WTC11 (cell line): ENCODE data around the gene EPS8L1. TPM values are rescaled to one million over a fixed set of nuclear protein-coding genes. Genes with fewer than 3 reads are reported as not detected.

Experiments
- ATAC-seq: fragments of 200-7000 bp; cut with Tn5 transposase; 2 replicates; pipeline ENCODE4 v1.10.0; 2021; ENCODE audit warnings: mild to moderate bottlenecking, moderate library complexity
- CTCF ChIA-PET: fragments of 300-600 bp; sonication (Branson Sonifier 250); formaldehyde crosslinking; loops from one replicate; lab custom pipeline; 2021; ENCODE audit warnings: antibody characterized with exemption; lab: Charles Lee
- POLR2A ChIA-PET: fragments of 350-600 bp; sonication (Branson Sonifier 250); formaldehyde crosslinking; loops from one replicate; lab custom pipeline; 2021; ENCODE audit warnings: antibody characterized with exemption; lab: Charles Lee
- DNase-seq: peaks from one replicate; pipeline ENCODE4 v3.0.0; 2021; ENCODE audit warnings: low spot score
- H3K27ac Mint-ChIP-seq: 2 replicates; pipeline ENCODE4 v1.8.0; 2021; ENCODE audit warnings: mixed read lengths
- H3K27me3 Mint-ChIP-seq: 2 replicates; pipeline ENCODE4 v1.8.0; 2021; ENCODE audit warnings: low read depth, mild to moderate bottlenecking, moderate library complexity, mixed read lengths
- H3K36me3 Mint-ChIP-seq: 2 replicates; pipeline ENCODE4 v1.8.0; 2021; ENCODE audit warnings: mixed read lengths
- H3K4me1 Mint-ChIP-seq: 2 replicates; pipeline ENCODE4 v1.8.0; 2022; ENCODE audit warnings: mixed read lengths
- H3K4me3 Mint-ChIP-seq: 2 replicates; pipeline ENCODE4 v1.8.0; 2021; ENCODE audit warnings: mild to moderate bottlenecking, moderate library complexity, mixed read lengths
- H3K9me3 Mint-ChIP-seq: 2 replicates; pipeline ENCODE4 v1.8.0; 2021; ENCODE audit warnings: mixed read lengths
- ATF3 ChIP-seq: sonication (generic); formaldehyde crosslinking; conservative IDR thresholded peaks from 2 replicates; pipeline ENCODE4 v1.8.1; 2022; ENCODE audit warnings: mild to moderate bottlenecking, missing genetic modification reagents
- ATF6 ChIP-seq: sonication (generic); formaldehyde crosslinking; IDR thresholded peaks from 2 replicates; pipeline ENCODE4 v1.8.1; 2023; ENCODE audit warnings: mild to moderate bottlenecking, missing genetic modification reagents
- IRF1 ChIP-seq: sonication (generic); formaldehyde crosslinking; IDR thresholded peaks from 2 replicates; pipeline ENCODE4 v1.8.0; 2023; ENCODE audit warnings: missing genetic modification reagents
- IRF2 ChIP-seq: sonication (generic); formaldehyde crosslinking; IDR thresholded peaks from 2 replicates; pipeline ENCODE4 v1.8.0; 2022; ENCODE audit warnings: low read depth, missing genetic modification reagents, borderline replicate concordance
- MXD4 ChIP-seq: fragments of 250-450 bp; sonication (Bioruptor Pico); IDR thresholded peaks from 2 replicates; pipeline ENCODE4 v1.8.0; 2021; ENCODE audit warnings: mild to moderate bottlenecking, moderate library complexity, borderline replicate concordance
- NFATC4 ChIP-seq: fragments of 250-450 bp; sonication (Bioruptor Pico); IDR thresholded peaks from 2 replicates; pipeline ENCODE4 v1.9.0; 2021; ENCODE audit warnings: mild to moderate bottlenecking
- NR1H2 ChIP-seq: sonication (generic); formaldehyde crosslinking; IDR thresholded peaks from 2 replicates; pipeline ENCODE4 v1.9.0; 2021; ENCODE audit warnings: mild to moderate bottlenecking, moderate library complexity, missing genetic modification reagents
- NR3C1 ChIP-seq: sonication (generic); formaldehyde crosslinking; conservative IDR thresholded peaks from 2 replicates; pipeline ENCODE4 v1.8.1; 2023; ENCODE audit warnings: low read depth, mild to moderate bottlenecking, missing genetic modification reagents
- PREB ChIP-seq: sonication (generic); formaldehyde crosslinking; IDR thresholded peaks from 2 replicates; pipeline ENCODE4 v1.8.1; 2022; ENCODE audit warnings: mild to moderate bottlenecking, missing genetic modification reagents, moderate library complexity, borderline replicate concordance
- SMAD3 ChIP-seq: sonication (generic); formaldehyde crosslinking; IDR thresholded peaks from 2 replicates; pipeline ENCODE4 v1.8.0; 2022; ENCODE audit warnings: missing genetic modification reagents, mild to moderate bottlenecking, borderline replicate concordance
- SP1 ChIP-seq: sonication (generic); formaldehyde crosslinking; conservative IDR thresholded peaks from 2 replicates; pipeline ENCODE4 v1.8.1; 2022; ENCODE audit warnings: missing genetic modification reagents
- TEAD4 ChIP-seq: sonication (generic); formaldehyde crosslinking; IDR thresholded peaks from 2 replicates; pipeline ENCODE4 v1.8.0; 2022; ENCODE audit warnings: mild to moderate bottlenecking, missing genetic modification reagents
- USF1 ChIP-seq: sonication (generic); formaldehyde crosslinking; IDR thresholded peaks from 2 replicates; pipeline ENCODE4 v1.8.0; 2022; ENCODE audit warnings: mild to moderate bottlenecking, missing genetic modification reagents
- ZBTB43 ChIP-seq: sonication (generic); formaldehyde crosslinking; IDR thresholded peaks from 2 replicates; pipeline ENCODE4 v1.8.1; 2023; ENCODE audit warnings: mild to moderate bottlenecking, missing genetic modification reagents
- ZMAT4 ChIP-seq: fragments of 250-450 bp; sonication (Bioruptor Pico); IDR thresholded peaks from 2 replicates; pipeline ENCODE4 v1.9.0; 2021; ENCODE audit warnings: mild to moderate bottlenecking
- ZNF138 ChIP-seq: sonication (generic); formaldehyde crosslinking; conservative IDR thresholded peaks from 2 replicates; pipeline ENCODE4 v1.8.1; 2022; ENCODE audit warnings: mild to moderate bottlenecking, moderate library complexity, missing genetic modification reagents
- ZNF281 ChIP-seq: sonication (generic); formaldehyde crosslinking; IDR thresholded peaks from 2 replicates; pipeline ENCODE4 v1.8.0; 2023; ENCODE audit warnings: mild to moderate bottlenecking, missing genetic modification reagents
- ZNF317 ChIP-seq: sonication (generic); formaldehyde crosslinking; IDR thresholded peaks from 2 replicates; pipeline ENCODE4 v1.8.1; 2023; ENCODE audit warnings: low read depth, mild to moderate bottlenecking, moderate library complexity, missing genetic modification reagents, borderline replicate concordance
- total RNA-seq: library from RNA; stranded (reverse); gene quantifications from 3 replicates; pipeline ENCODE4 v1.2.3, GENCODE V29; 2021

The EPS8L1 gene
- total RNA-seq, 1 experiment from 2014 or later: 38.9 TPM

- no peaks in the 10 kb centered on the region for H3K4me1 Mint-ChIP-seq
- H3K27ac Mint-ChIP-seq: no peak overlapping the region; the same call in 1 of the 2 replicates
- ChIA-PET CTCF (no interaction called here), POLR2A (interaction anchor here (1.0 kb wide), 1 partner anchor 167 kb away, joined by 3 read pairs; no protein-coding TSS in a partner anchor)
- DNase-seq (no peak), ATAC-seq (no peak)
- no peaks in the 10 kb centered on the region for H3K9me3 Mint-ChIP-seq
- H3K27me3 Mint-ChIP-seq: no peaks in the 10 kb centered on the region
- H3K4me3 Mint-ChIP-seq: no peak overlapping the region
- peaks cover 60% of the 10 kb centered on the region for H3K36me3 Mint-ChIP-seq
- no peak for TF ChIP-seq ATF3 (CRISPR knock-in tag)
Observed at GRCh38 chr19:55048446-55048845, 27.2 kb upstream of the EPS8L1 start.

GRCh38 chr19:55050749-55051532, 24.7 kb upstream of the EPS8L1 start:
- H3K9me3 Mint-ChIP-seq: no peaks in the 10 kb centered on the region
- H3K27me3 Mint-ChIP-seq: no peaks in the 10 kb centered on the region
- CTCF ChIA-PET: interaction anchor here (1.1 kb wide), 1 partner anchor 169 kb away, joined by 3 read pairs; no protein-coding TSS in a partner anchor
- H3K4me3 Mint-ChIP-seq: no peak overlapping the region
- no peak for ATAC-seq
- POLR2A ChIA-PET: no interaction called here
- no peaks in the 10 kb centered on the region for H3K4me1 Mint-ChIP-seq
- TF ChIP-seq ZMAT4 (CRISPR knock-in tag) (no peak), IRF1 (CRISPR knock-in tag) (no peak), NFATC4 (CRISPR knock-in tag) (no peak), TEAD4 (CRISPR knock-in tag) (no peak), ATF6 (CRISPR knock-in tag) (no peak), SP1 (CRISPR knock-in tag) (no peak), USF1 (CRISPR knock-in tag) (no peak), ZNF317 (CRISPR knock-in tag) (no peak), NR3C1 (CRISPR knock-in tag) (no peak), NR1H2 (CRISPR knock-in tag) (no peak), ZBTB43 (no peak), SMAD3 (CRISPR knock-in tag) (no peak), IRF2 (CRISPR knock-in tag) (no peak), PREB (CRISPR knock-in tag) (no peak), MXD4 (no peak), ZNF281 (no peak), ZNF138 (CRISPR knock-in tag) (no peak)
- no peak overlapping the region for H3K27ac Mint-ChIP-seq
- no peak for DNase-seq
- peaks cover 66% of the 10 kb centered on the region for H3K36me3 Mint-ChIP-seq
